ENCODE data around the gene CEP112. TPM values are rescaled to one million over a fixed set of nuclear protein-coding genes. Genes with fewer than 3 reads are reported as not detected.

The CEP112 gene
- total RNA-seq, 1 donor from 2014 or later = 24.5 TPM

DNA sequence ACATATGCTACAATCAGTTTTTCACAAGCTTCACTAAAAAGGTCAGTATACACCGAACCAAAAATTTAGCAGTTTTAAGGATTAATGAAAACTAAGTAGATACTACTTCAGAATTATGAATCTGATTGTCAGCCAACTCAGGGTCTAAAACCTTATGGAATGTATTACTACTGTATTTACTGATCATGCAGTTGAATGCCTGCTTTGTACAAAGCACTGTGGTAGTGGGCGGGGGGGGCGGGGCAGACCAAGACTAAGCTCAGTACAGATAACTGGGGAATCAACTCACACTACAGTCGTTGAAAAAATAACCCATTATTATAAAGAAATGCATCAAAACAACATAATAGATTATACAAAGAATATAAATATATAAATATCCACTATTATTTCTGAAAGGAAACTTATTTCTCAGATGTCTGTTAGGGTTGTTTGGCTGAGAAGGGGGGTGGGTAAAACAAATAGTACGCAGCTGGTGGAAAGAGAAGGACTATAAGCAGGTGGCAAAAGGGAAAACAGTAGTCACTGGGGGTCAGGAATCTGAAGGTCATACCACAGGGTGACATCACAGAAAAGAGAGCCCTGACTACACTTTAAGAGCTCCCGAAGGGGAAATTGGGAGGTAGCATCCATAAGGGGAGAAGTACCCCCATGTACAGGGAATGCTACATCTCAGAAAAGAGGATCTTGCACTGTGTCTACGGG, 521.1 kb downstream of the CEP112 start:
- no peaks in the 10 kb centered on the region for H3K36me3 Mint-ChIP-seq (ENCODE audit: low read depth)
- peak overlapping the region; percentile 55 for H3K27ac Mint-ChIP-seq (ENCODE audit: unreplicated experiment)
- peaks cover 17% of the 10 kb centered on the region for H3K4me1 Mint-ChIP-seq
- H3K9me3 Mint-ChIP-seq = no peaks in the 10 kb centered on the region
- no peak for DNase-seq (ENCODE audit: low read depth, low spot score)
- H3K27me3 Mint-ChIP-seq (ENCODE audit: low read depth) = no peaks in the 10 kb centered on the region
- TF ChIP-seq, protein P1, sequence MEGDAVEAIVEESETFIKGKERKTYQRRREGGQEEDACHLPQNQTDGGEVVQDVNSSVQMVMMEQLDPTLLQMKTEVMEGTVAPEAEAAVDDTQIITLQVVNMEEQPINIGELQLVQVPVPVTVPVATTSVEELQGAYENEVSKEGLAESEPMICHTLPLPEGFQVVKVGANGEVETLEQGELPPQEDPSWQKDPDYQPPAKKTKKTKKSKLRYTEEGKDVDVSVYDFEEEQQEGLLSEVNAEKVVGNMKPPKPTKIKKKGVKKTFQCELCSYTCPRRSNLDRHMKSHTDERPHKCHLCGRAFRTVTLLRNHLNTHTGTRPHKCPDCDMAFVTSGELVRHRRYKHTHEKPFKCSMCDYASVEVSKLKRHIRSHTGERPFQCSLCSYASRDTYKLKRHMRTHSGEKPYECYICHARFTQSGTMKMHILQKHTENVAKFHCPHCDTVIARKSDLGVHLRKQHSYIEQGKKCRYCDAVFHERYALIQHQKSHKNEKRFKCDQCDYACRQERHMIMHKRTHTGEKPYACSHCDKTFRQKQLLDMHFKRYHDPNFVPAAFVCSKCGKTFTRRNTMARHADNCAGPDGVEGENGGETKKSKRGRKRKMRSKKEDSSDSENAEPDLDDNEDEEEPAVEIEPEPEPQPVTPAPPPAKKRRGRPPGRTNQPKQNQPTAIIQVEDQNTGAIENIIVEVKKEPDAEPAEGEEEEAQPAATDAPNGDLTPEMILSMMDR (conservative IDR thresholded peaks at IDR 0.05) = no peak
- H3K4me3 Mint-ChIP-seq = no peak overlapping the region

DNA sequence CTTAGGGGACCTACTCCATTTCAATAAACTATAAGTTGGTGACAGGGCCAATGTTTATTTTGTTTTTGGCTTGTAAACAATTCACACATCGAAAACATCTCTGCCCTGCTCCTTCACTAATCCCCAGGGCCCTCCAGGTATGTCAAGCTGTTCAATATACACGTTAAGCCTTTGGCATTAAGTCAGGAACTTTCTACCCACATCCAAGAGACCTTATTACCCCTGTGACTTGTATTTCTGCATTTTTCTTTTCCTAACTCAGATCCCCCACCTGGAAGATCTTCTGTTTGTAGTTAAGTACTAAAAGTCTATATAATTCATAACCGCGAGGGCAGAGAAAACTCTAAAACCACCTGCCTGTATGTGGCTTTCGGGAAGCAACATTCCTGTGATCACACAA, 523.7 kb downstream of the CEP112 start:
- Mint-ChIP-seq H3K4me1 (peaks cover 17% of the 10 kb centered on the region), H3K27ac (ENCODE audit: unreplicated experiment) (no peak overlapping the region), H3K36me3 (ENCODE audit: low read depth) (no peaks in the 10 kb centered on the region), H3K27me3 (ENCODE audit: low read depth) (no peaks in the 10 kb centered on the region), H3K9me3 (no peaks in the 10 kb centered on the region), H3K4me3 (no peak overlapping the region)
- TF ChIP-seq, protein P1 (conservative IDR thresholded peaks at IDR 0.05) = no peak
- no peak for DNase-seq (ENCODE audit: low read depth, low spot score)

DNA sequence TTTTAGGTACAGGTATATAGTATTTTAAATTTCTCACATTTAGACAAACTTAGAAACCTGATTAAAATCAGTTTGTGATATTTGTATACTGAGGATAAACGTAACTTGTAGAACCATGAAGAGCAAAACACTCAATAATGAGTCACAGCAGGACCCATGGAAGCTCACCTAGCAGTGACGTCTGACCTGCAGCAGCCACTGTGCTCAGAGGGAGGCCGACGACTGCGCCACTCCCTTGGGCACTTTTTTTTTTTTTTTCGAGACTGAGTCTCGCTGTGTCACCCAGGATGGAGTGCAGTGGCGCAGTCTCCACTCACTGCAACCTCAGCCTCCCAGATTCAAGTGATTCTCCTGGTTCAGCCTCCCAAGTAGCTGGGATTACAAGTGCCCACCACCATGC, 524.3 kb downstream of the CEP112 start:
- Mint-ChIP-seq H3K4me1 (peaks cover 20% of the 10 kb centered on the region), H3K4me3 (no peak overlapping the region), H3K9me3 (no peaks in the 10 kb centered on the region), H3K27ac (ENCODE audit: unreplicated experiment) (no peak overlapping the region), H3K27me3 (ENCODE audit: low read depth) (no peaks in the 10 kb centered on the region), H3K36me3 (ENCODE audit: low read depth) (no peaks in the 10 kb centered on the region)
- TF ChIP-seq, protein P1 (conservative IDR thresholded peaks at IDR 0.05) = no peak
- no peak for DNase-seq (ENCODE audit: low read depth, low spot score)

DNA sequence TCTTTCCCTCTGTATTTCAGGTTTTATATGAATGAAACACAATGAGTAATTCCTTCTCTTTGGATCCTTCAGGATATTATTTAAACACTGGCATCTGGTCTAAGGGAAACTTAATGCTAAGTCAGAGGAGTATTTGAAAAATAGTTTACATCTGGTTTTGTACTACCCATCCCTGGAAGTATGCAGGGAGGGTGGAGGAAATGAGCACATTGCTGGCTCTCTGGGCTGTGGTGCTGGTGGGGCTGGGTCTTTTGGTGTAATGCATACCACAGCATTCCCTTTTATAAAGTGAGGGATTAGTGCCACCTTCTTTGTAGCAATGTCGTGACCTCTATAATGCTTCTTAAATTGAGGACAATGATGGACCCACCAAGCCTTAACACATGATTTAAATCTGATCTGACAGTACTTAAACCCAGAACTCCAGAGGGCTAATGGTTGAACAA, 525.0 kb downstream of the CEP112 start:
- Mint-ChIP-seq H3K4me1 (peaks cover 21% of the 10 kb centered on the region), H3K27ac (ENCODE audit: unreplicated experiment) (no peak overlapping the region), H3K36me3 (ENCODE audit: low read depth) (no peaks in the 10 kb centered on the region), H3K27me3 (ENCODE audit: low read depth) (no peaks in the 10 kb centered on the region), H3K9me3 (no peaks in the 10 kb centered on the region), H3K4me3 (no peak overlapping the region)
- no peak for DNase-seq (ENCODE audit: low read depth, low spot score)
- TF ChIP-seq, protein P1 (conservative IDR thresholded peaks at IDR 0.05) = no peak

DNA sequence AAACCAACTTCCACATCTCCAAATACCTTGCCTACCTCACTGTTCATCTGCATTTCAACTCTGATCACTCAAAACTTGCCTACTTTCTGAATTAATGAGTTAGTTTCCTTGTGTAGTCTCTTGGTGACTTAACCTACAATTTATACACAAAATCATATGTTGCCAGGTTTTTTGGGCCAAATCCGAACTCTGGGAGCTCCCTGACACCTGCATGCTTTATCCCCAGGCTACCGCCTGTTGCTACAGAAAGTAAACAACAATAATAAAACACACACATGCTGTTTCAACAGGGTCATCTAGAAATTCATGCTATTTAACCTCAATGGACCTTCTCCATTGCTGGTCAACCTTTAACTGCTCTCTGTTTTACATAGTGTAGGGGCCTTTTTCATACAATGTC, 526.0 kb downstream of the CEP112 start:
- no peaks in the 10 kb centered on the region for H3K27me3 Mint-ChIP-seq (ENCODE audit: low read depth)

More for the DNA sequence above, 526.0 kb downstream of the CEP112 start:
- peaks cover under 1% of the 10 kb centered on the region for H3K9me3 Mint-ChIP-seq
- no peak for DNase-seq (ENCODE audit: low read depth, low spot score)
- peaks cover 16% of the 10 kb centered on the region for H3K4me1 Mint-ChIP-seq
- no peaks in the 10 kb centered on the region for H3K36me3 Mint-ChIP-seq (ENCODE audit: low read depth)
- no peak overlapping the region for H3K27ac Mint-ChIP-seq (ENCODE audit: unreplicated experiment)
- TF ChIP-seq, protein P1 (conservative IDR thresholded peaks at IDR 0.05) = no peak
- H3K4me3 Mint-ChIP-seq = no peak overlapping the region

Data from neural crest cell (in vitro differentiated cells).